Measurements from ENCODE around the gene ZNF133.
A peak's percentile ranks its signal among the peaks of the same experiment; 100 is the strongest.

ZNF133 gene

DNA sequence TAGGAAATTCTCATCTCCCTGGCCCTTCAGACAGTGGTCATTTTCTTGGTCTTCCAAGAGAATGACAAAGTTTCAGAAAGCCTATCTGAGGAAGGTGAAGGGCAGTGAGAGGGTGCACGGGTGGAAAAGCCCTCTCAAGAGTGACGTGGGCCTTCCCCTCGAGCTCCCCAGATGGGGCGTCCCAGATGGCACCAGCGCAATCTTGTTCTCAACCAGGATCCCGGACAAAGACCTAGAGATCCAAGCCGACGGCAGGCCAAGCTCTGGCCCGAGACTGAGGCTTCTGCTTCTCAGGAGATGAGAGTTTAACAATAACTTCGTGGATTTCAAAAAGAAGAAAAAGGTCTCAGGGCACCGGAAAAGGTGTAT is 797 bp upstream of the ZNF133 start:
- H3K27me3 ChIP-seq (ENCODE audit: insufficient read depth, low read length, poor library complexity), result no peaks in the 10 kb centered on the region
- peaks cover 18% of the 10 kb centered on the region for H3K79me1 ChIP-seq (ENCODE audit: low read length)
- no peak overlapping the region for H3K23ac ChIP-seq (ENCODE audit: low read length)
- no peaks in the 10 kb centered on the region for H3K36me3 ChIP-seq (ENCODE audit: control insufficient read depth, insufficient read depth, low read length)
- H3K27ac ChIP-seq (ENCODE audit: low read depth, low read length), result peak overlapping the region; percentile 24
- peak overlapping the region; percentile 85 for H3K9ac ChIP-seq (ENCODE audit: low read length)
- no peak overlapping the region for H4K5ac ChIP-seq (ENCODE audit: low read length)
- no peak for DNase-seq
- H4K8ac ChIP-seq (ENCODE audit: low read depth, low read length), result peak overlapping the region; percentile 88
- peaks cover 4% of the 10 kb centered on the region for H3K4me1 ChIP-seq (ENCODE audit: control insufficient read depth, low read depth, low read length)
- peak overlapping the region; percentile 19 for H3K4ac ChIP-seq (ENCODE audit: low read depth, low read length)
- peak overlapping the region; percentile 94 for H3K56ac ChIP-seq (ENCODE audit: low read length)
- H3K4me3 ChIP-seq (ENCODE audit: low read length), result peak overlapping the region; percentile 88
- no peak overlapping the region for H2BK15ac ChIP-seq (replicated peaks; ENCODE audit: low read depth)
- no peak overlapping the region for H2BK5ac ChIP-seq (ENCODE audit: low read length)
- no CpG with 5 or more reads among the region's 11 CpGs for WGBS (ENCODE audit: extremely low coverage, insufficient coverage, low lambda C conversion rate)
- H3K18ac ChIP-seq (ENCODE audit: low read length), result no peak overlapping the region
- no peak overlapping the region for H2AK5ac ChIP-seq (ENCODE audit: low read length)
- peak overlapping the region; percentile 84 for H3K4me2 ChIP-seq (ENCODE audit: low read length)
- H2BK120ac ChIP-seq (ENCODE audit: low read depth, low read length), result no peak overlapping the region
- H3K79me2 ChIP-seq (ENCODE audit: control insufficient read depth, insufficient read depth, low read length), result no peaks in the 10 kb centered on the region

DNA sequence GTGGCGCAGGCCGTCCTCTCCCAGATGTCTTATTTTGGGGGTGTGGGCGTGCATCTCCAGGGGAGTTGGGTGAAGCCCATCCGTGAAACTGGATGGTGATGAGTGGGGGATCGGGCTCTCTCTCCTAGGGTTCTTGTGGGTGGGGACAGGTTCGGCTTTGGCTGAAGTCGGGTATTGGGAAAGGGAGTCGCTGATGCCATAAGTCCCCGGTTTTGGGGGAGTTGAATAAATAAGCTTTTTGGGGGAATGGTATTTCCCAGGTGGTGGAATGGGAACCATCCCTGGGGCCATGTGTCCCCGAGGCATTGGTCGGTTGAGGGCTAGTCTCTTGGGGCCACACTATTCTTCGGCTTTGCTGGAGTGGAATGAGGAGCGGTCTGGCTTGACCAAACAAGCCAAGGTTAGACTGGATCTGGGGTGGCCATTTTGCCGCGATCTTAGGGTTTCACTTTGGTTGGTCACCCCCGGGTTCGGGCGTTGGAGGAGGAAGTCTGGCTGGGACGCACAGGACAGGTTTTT is 481 bp downstream of the ZNF133 start:
- Histone ChIP-seq H2BK120ac (ENCODE audit: low read depth, low read length) (no peak overlapping the region), H3K79me2 (ENCODE audit: control insufficient read depth, insufficient read depth, low read length) (no peaks in the 10 kb centered on the region), H3K4me2 (ENCODE audit: low read length) (peak overlapping the region; percentile 89), H2BK5ac (ENCODE audit: low read length) (no peak overlapping the region), H3K27ac (ENCODE audit: low read depth, low read length) (no peak overlapping the region), H3K36me3 (ENCODE audit: control insufficient read depth, insufficient read depth, low read length) (no peaks in the 10 kb centered on the region), H3K18ac (ENCODE audit: low read length) (peak overlapping the region; percentile 13), H2BK15ac (replicated peaks; ENCODE audit: low read depth) (no peak overlapping the region), H3K23ac (ENCODE audit: low read length) (peak overlapping the region; percentile 68), H3K79me1 (ENCODE audit: low read length) (peaks cover 18% of the 10 kb centered on the region), H4K8ac (ENCODE audit: low read depth, low read length) (no peak overlapping the region), H3K4me1 (ENCODE audit: control insufficient read depth, low read depth, low read length) (peaks cover 4% of the 10 kb centered on the region), H3K4ac (ENCODE audit: low read depth, low read length) (peak overlapping the region; percentile 84), H4K5ac (ENCODE audit: low read length) (no peak overlapping the region), H3K56ac (ENCODE audit: low read length) (peak overlapping the region; percentile 83), H3K9ac (ENCODE audit: low read length) (peak overlapping the region; percentile 79), H3K27me3 (ENCODE audit: insufficient read depth, low read length, poor library complexity) (no peaks in the 10 kb centered on the region), H2AK5ac (ENCODE audit: low read length) (no peak overlapping the region), H3K4me3 (ENCODE audit: low read length) (peak overlapping the region; percentile 91)
- WGBS (ENCODE audit: extremely low coverage, insufficient coverage, low lambda C conversion rate), result no CpG with 5 or more reads among the region's 19 CpGs
- peak; percentile 17 for DNase-seq

DNA sequence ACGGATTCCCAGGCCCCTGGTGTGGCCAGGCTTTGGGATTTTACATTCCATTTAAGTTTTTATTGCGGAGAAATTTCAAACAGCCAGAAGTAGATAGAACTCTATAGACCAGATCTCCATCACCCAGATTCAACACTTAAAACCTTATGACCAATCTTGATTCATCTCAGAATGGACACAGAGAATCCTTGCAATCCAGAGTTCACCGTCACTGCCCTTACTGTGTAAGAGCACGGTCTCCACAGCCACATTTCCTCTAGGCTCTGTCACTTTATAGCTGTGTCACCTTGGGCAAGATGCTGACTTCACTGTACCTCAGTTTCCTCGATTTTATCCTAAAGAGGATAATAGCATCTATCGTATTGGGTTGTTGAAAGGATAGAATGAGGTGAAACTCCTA is 979 bp downstream of the ZNF133 start:
- no peaks in the 10 kb centered on the region for H3K27me3 ChIP-seq (ENCODE audit: insufficient read depth, low read length, poor library complexity)
- H4K8ac ChIP-seq (ENCODE audit: low read depth, low read length), result no peak overlapping the region
- peak overlapping the region; percentile 83 for H3K56ac ChIP-seq (ENCODE audit: low read length)

DNA sequence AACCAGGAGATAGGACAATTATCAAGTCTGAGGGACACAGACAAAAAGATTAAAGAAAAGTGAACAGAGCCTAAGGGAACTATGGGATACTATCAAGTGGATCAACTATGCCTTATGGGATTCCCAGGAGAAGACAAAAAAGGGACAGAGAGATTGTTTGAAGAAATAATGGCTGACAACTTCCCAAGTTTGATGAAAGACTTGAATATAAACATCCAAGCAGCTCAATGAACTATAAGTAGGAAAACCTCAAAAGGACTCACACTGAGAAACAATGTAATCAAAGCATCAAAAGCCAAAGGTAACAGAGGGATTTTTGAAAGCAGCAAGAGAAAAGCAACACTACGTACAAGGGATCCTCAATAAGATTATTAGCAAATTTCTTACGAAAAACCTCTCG is 11.0 kb downstream of the ZNF133 start:
- Histone ChIP-seq H2BK15ac (replicated peaks; ENCODE audit: low read depth) (no peak overlapping the region), H3K79me1 (ENCODE audit: low read length) (no peaks in the 10 kb centered on the region), H4K5ac (ENCODE audit: low read length) (no peak overlapping the region), H3K79me2 (ENCODE audit: control insufficient read depth, insufficient read depth, low read length) (no peaks in the 10 kb centered on the region), H3K23ac (ENCODE audit: low read length) (no peak overlapping the region), H2AK5ac (ENCODE audit: low read length) (no peak overlapping the region), H3K56ac (ENCODE audit: low read length) (no peak overlapping the region), H3K27me3 (ENCODE audit: insufficient read depth, low read length, poor library complexity) (no peaks in the 10 kb centered on the region), H3K4me1 (ENCODE audit: control insufficient read depth, low read depth, low read length) (no peaks in the 10 kb centered on the region), H2BK5ac (ENCODE audit: low read length) (no peak overlapping the region), H3K4ac (ENCODE audit: low read depth, low read length) (no peak overlapping the region), H2BK120ac (ENCODE audit: low read depth, low read length) (no peak overlapping the region), H3K9ac (ENCODE audit: low read length) (no peak overlapping the region), H3K4me3 (ENCODE audit: low read length) (no peak overlapping the region), H3K36me3 (ENCODE audit: control insufficient read depth, insufficient read depth, low read length) (no peaks in the 10 kb centered on the region), H3K18ac (ENCODE audit: low read length) (no peak overlapping the region), H4K8ac (ENCODE audit: low read depth, low read length) (no peak overlapping the region), H3K27ac (ENCODE audit: low read depth, low read length) (no peak overlapping the region), H3K4me2 (ENCODE audit: low read length) (no peak overlapping the region)
- WGBS (ENCODE audit: extremely low coverage, insufficient coverage, low lambda C conversion rate), result no CpG with 5 or more reads among the region's 3 CpGs
- DNase-seq, result no peak

More for the DNA sequence above, 979 bp downstream of the ZNF133 start:
- H3K18ac ChIP-seq (ENCODE audit: low read length), result no peak overlapping the region
- no peak overlapping the region for H2BK120ac ChIP-seq (ENCODE audit: low read depth, low read length)
- H2BK15ac ChIP-seq (replicated peaks; ENCODE audit: low read depth), result no peak overlapping the region
- H3K9ac ChIP-seq (ENCODE audit: low read length), result peak overlapping the region; percentile 79
- no peaks in the 10 kb centered on the region for H3K79me2 ChIP-seq (ENCODE audit: control insufficient read depth, insufficient read depth, low read length)
- peaks cover 4% of the 10 kb centered on the region for H3K4me1 ChIP-seq (ENCODE audit: control insufficient read depth, low read depth, low read length)
- no peak overlapping the region for H3K4ac ChIP-seq (ENCODE audit: low read depth, low read length)
- no CpG with 5 or more reads among the region's 6 CpGs for WGBS (ENCODE audit: extremely low coverage, insufficient coverage, low lambda C conversion rate)
- no peak overlapping the region for H2BK5ac ChIP-seq (ENCODE audit: low read length)
- H3K4me3 ChIP-seq (ENCODE audit: low read length), result peak overlapping the region; percentile 91
- no peak overlapping the region for H2AK5ac ChIP-seq (ENCODE audit: low read length)
- H4K5ac ChIP-seq (ENCODE audit: low read length), result no peak overlapping the region
- H3K36me3 ChIP-seq (ENCODE audit: control insufficient read depth, insufficient read depth, low read length), result no peaks in the 10 kb centered on the region
- H3K27ac ChIP-seq (ENCODE audit: low read depth, low read length), result no peak overlapping the region
- DNase-seq, result no peak
- H3K23ac ChIP-seq (ENCODE audit: low read length), result no peak overlapping the region
- peak overlapping the region; percentile 89 for H3K4me2 ChIP-seq (ENCODE audit: low read length)
- peaks cover 18% of the 10 kb centered on the region for H3K79me1 ChIP-seq (ENCODE audit: low read length)

DNA sequence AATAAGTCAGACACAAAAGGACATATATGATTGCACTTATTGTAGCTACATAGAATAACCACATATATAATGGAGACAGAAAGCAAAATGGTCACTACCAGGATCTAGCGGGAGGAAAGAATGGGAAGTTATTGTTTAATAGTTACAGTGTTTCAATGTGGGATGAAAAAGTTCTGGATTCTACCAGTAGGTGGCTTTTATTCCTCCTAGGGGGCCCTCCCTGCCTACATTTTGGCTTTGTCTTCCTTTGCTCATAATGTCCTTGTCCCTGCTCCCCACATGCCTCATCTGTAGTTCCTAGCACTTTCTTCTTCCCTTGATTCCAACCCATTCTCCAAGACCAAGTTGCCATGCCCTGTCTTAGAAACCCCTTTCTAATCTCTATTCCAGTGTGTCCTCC is 16.3 kb downstream of the ZNF133 start:
- Histone ChIP-seq H4K5ac (ENCODE audit: low read length) (no peak overlapping the region), H3K79me1 (ENCODE audit: low read length) (no peaks in the 10 kb centered on the region), H2BK120ac (ENCODE audit: low read depth, low read length) (no peak overlapping the region), H3K23ac (ENCODE audit: low read length) (no peak overlapping the region), H3K18ac (ENCODE audit: low read length) (no peak overlapping the region), H3K9ac (ENCODE audit: low read length) (no peak overlapping the region), H3K4me1 (ENCODE audit: control insufficient read depth, low read depth, low read length) (no peaks in the 10 kb centered on the region), H2BK5ac (ENCODE audit: low read length) (no peak overlapping the region), H3K4me3 (ENCODE audit: low read length) (no peak overlapping the region), H2AK5ac (ENCODE audit: low read length) (no peak overlapping the region), H3K4me2 (ENCODE audit: low read length) (no peak overlapping the region), H2BK15ac (replicated peaks; ENCODE audit: low read depth) (no peak overlapping the region), H3K4ac (ENCODE audit: low read depth, low read length) (no peak overlapping the region), H3K27me3 (ENCODE audit: insufficient read depth, low read length, poor library complexity) (no peaks in the 10 kb centered on the region), H3K79me2 (ENCODE audit: control insufficient read depth, insufficient read depth, low read length) (no peaks in the 10 kb centered on the region), H3K56ac (ENCODE audit: low read length) (no peak overlapping the region), H4K8ac (ENCODE audit: low read depth, low read length) (no peak overlapping the region), H3K27ac (ENCODE audit: low read depth, low read length) (no peak overlapping the region), H3K36me3 (ENCODE audit: control insufficient read depth, insufficient read depth, low read length) (no peaks in the 10 kb centered on the region)
- WGBS (ENCODE audit: extremely low coverage, insufficient coverage, low lambda C conversion rate), result no CpG with 5 or more reads among the region's 1 CpG
- peak; percentile 21 for DNase-seq

DNA sequence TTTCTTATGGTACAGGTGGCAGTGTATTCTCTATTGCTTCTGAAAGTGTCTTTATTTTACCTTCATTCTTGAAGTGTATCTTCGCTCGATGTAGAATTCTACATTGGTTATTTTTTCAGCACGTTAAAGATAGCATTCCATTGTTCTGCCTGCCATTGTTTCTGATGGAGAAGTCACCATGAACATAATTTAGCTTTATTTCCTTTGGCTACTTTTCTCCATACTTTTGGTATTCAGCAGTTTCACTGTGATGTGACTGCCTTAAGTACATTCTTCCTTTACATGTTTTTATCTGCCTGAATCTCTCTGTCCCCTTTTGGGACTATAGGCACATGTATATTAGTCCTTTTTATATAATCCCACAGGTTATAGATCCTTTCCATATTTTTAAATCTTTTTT is 19.0 kb downstream of the ZNF133 start:
- H2BK15ac ChIP-seq (replicated peaks; ENCODE audit: low read depth), result no peak overlapping the region
- H3K79me2 ChIP-seq (ENCODE audit: control insufficient read depth, insufficient read depth, low read length), result no peaks in the 10 kb centered on the region
- WGBS (ENCODE audit: extremely low coverage, insufficient coverage, low lambda C conversion rate), result no CpG with 5 or more reads among the region's 3 CpGs
- H3K79me1 ChIP-seq (ENCODE audit: low read length), result no peaks in the 10 kb centered on the region
- no peak overlapping the region for H4K5ac ChIP-seq (ENCODE audit: low read length)
- H3K4me1 ChIP-seq (ENCODE audit: control insufficient read depth, low read depth, low read length), result no peaks in the 10 kb centered on the region
- no peak overlapping the region for H3K4ac ChIP-seq (ENCODE audit: low read depth, low read length)
- H3K18ac ChIP-seq (ENCODE audit: low read length), result no peak overlapping the region
- H3K56ac ChIP-seq (ENCODE audit: low read length), result no peak overlapping the region
- H4K8ac ChIP-seq (ENCODE audit: low read depth, low read length), result no peak overlapping the region
- no peak for DNase-seq
- no peak overlapping the region for H3K4me2 ChIP-seq (ENCODE audit: low read length)
- no peaks in the 10 kb centered on the region for H3K27me3 ChIP-seq (ENCODE audit: insufficient read depth, low read length, poor library complexity)
- no peak overlapping the region for H3K9ac ChIP-seq (ENCODE audit: low read length)
- no peak overlapping the region for H2BK5ac ChIP-seq (ENCODE audit: low read length)
- no peak overlapping the region for H3K23ac ChIP-seq (ENCODE audit: low read length)
- no peak overlapping the region for H3K4me3 ChIP-seq (ENCODE audit: low read length)
- H3K36me3 ChIP-seq (ENCODE audit: control insufficient read depth, insufficient read depth, low read length), result no peaks in the 10 kb centered on the region
- H2AK5ac ChIP-seq (ENCODE audit: low read length), result no peak overlapping the region
- no peak overlapping the region for H2BK120ac ChIP-seq (ENCODE audit: low read depth, low read length)
- H3K27ac ChIP-seq (ENCODE audit: low read depth, low read length), result no peak overlapping the region

All from mesendoderm (in vitro differentiated cells).